T-cell (primary cell): ENCODE measurements around the gene RFTN1. TPM values are rescaled to one million over a fixed set of nuclear protein-coding genes. Genes with fewer than 3 reads are reported as not detected.
A peak's percentile ranks its signal among the peaks of the same experiment; 100 is the strongest.

Experiments used
- ATAC-seq, 4 experiments: fragments of 200-7000 bp in 3 of 4; fragments of 150-1000 bp in 1 of 4; cut with Tn5 transposase; replicated peaks in 1 of 4; 1 replicate in 3 of 4; 2 replicates in 1 of 4; pipeline ENCODE4 v1.10.0; 2021; ENCODE audit warnings: moderate library complexity in 3 of 4, mild to moderate bottlenecking in 2 of 4, moderate number of reproducible peaks in 1 of 4
- CTCF ChIA-PET, 2 donors: fragments of 300-600 bp; sonication (Branson Sonifier 250); formaldehyde crosslinking; loops; one replicate each; lab custom pipeline; 2022; ENCODE audit warnings: antibody characterized with exemption in 2 of 2; lab: Charles Lee
- POLR2A ChIA-PET, 2 donors: fragments of 300-600 bp; sonication (Branson Sonifier 250); formaldehyde crosslinking; loops; one replicate each; lab custom pipeline; 2022; ENCODE audit warnings: antibody characterized with exemption in 2 of 2; lab: Charles Lee
- DNase-seq, 35 experiments: peaks; one replicate each; pipeline versions ENCODE4 v3.0.0 to v3.0.0-alpha.2; 2013 to 2023
- H3K27ac ChIP-seq: one replicate; pipeline ENCODE4 v1.5.1; 2013; ENCODE audit warnings: low read length
- H3K27me3 ChIP-seq, 2 experiments: replicated peaks in 1 of 2; 1 replicate in 1 of 2; 2 replicates in 1 of 2; pipeline versions ENCODE4 v1.6.1 to v1.7.0; 2013; ENCODE audit warnings: low read length in 1 of 2, mixed read lengths in 1 of 2; ENCODE audit not compliant: control insufficient read depth in 2 of 2, insufficient read depth in 2 of 2; ENCODE audit errors: extremely low read depth in 1 of 2
- H3K36me3 ChIP-seq, 2 donors: 1 replicate in 1 of 2; 2 replicates in 1 of 2; pipeline versions ENCODE4 v1.6.1 to v1.7.0; 2013; ENCODE audit warnings: low read length in 1 of 2; ENCODE audit not compliant: control insufficient read depth in 2 of 2, insufficient read depth in 1 of 2; ENCODE audit errors: extremely low read depth in 1 of 2
- H3K4me1 ChIP-seq, 2 experiments: 1 replicate in 1 of 2; 2 replicates in 1 of 2; pipeline versions ENCODE4 v1.6.1 to v1.7.0; 2013; ENCODE audit warnings: low read length in 2 of 2, mixed read lengths in 1 of 2; ENCODE audit not compliant: insufficient read depth in 2 of 2, control insufficient read depth in 1 of 2; ENCODE audit errors: extremely low read depth in 1 of 2
- H3K4me3 ChIP-seq, 2 donors: 1 replicate in 1 of 2; 2 replicates in 1 of 2; pipeline versions ENCODE4 v1.5.1 to v1.7.0; 2013; ENCODE audit warnings: mild to moderate bottlenecking in 2 of 2, low read length in 1 of 2, moderate library complexity in 1 of 2; ENCODE audit not compliant: control insufficient read depth in 1 of 2; ENCODE audit errors: extremely low read depth in 1 of 2
- H3K9me3 ChIP-seq: 2 replicates; pipeline ENCODE4 v1.7.0; 2013
- H3K27ac Mint-ChIP-seq, 2 donors: one replicate each; pipeline ENCODE4 v1.8.0; 2020 to 2021; ENCODE audit warnings: mild to moderate bottlenecking in 2 of 2, mixed read lengths in 2 of 2
- H3K27me3 Mint-ChIP-seq, 2 donors: one replicate each; pipeline ENCODE4 v1.8.0; 2021 to 2022; ENCODE audit warnings: mixed read lengths in 2 of 2
- H3K36me3 Mint-ChIP-seq: one replicate; pipeline ENCODE4 v1.8.0; 2021; ENCODE audit warnings: mixed read lengths
- H3K4me1 Mint-ChIP-seq, 3 donors: one replicate each; pipeline ENCODE4 v1.8.0; 2020 to 2022; ENCODE audit warnings: mixed read lengths in 3 of 3, mild to moderate bottlenecking in 1 of 3
- H3K4me3 Mint-ChIP-seq, 3 donors: one replicate each; pipeline ENCODE4 v1.8.0; 2020 to 2022; ENCODE audit warnings: mild to moderate bottlenecking in 3 of 3, mixed read lengths in 3 of 3, moderate library complexity in 3 of 3
- H3K9me3 Mint-ChIP-seq, 3 donors: one replicate each; pipeline ENCODE4 v1.8.0; 2020 to 2022; ENCODE audit warnings: mixed read lengths in 3 of 3
- WGBS: methylation state at CpG from one replicate; pipeline ENCODE4 v1.1.5; 2013; ENCODE audit warnings: missing lambda C conversion rate; ENCODE audit not compliant: insufficient coverage; 5-methylcytosine and 5-hydroxymethylcytosine counted together
- total RNA-seq, 35 experiments: library from RNA in 6 of 35; stranded (reverse) in 6 of 35; fragments of 120-200 nt in 1 of 35; gene quantifications; one replicate each; pipeline versions ENCODE4 v1.2.1 to v1.2.4 and lab custom pipeline; 2013 to 2026

Gene RFTN1
- total RNA-seq, 5 donors from 2014 or later (not counting 1 experiment from before 2014, with no cell fraction given) = 55.5 to 73.4 (median 70.7) TPM

GRCh38 chr3:16329036-16329825 lies 184.3 kb downstream of the RFTN1 start:
- H3K9me3 ChIP-seq = peaks cover 2% of the 10 kb centered on the region
- ChIA-PET POLR2A (no interaction called here), CTCF (no interaction called here)
- H3K4me3 ChIP-seq = no peak overlapping the region
- H3K36me3 ChIP-seq = peaks cover 33 to 81% of the 10 kb centered on the region in 2 donors
- no peaks in the 10 kb centered on the region for H3K27me3 Mint-ChIP-seq
- no peak for ATAC-seq
- H3K9me3 Mint-ChIP-seq = peaks cover 4 to 17% (median 11%) of the 10 kb centered on the region in 3 donors
- H3K27ac Mint-ChIP-seq = peak overlapping the region; percentile 22 to 72
- no peaks in the 10 kb centered on the region for H3K4me1 ChIP-seq
- 85% methylated on average over 10 of the region's 15 CpGs for WGBS
- H3K4me3 Mint-ChIP-seq = no peak overlapping the region
- H3K4me1 Mint-ChIP-seq = peaks cover 17 to 37% (median 35%) of the 10 kb centered on the region in 3 donors
- no peak overlapping the region for H3K27ac ChIP-seq
- H3K36me3 Mint-ChIP-seq = peaks cover 77% of the 10 kb centered on the region
- no peaks in the 10 kb centered on the region for H3K27me3 ChIP-seq
- DNase-seq = no peak

- POLR2A ChIA-PET = interaction anchor here in 1 of 2 donors (0.6 kb wide), 1 partner anchor 46 kb away, joined by 10 read pairs; no protein-coding TSS in a partner anchor
- Mint-ChIP-seq H3K4me3 (no peak overlapping the region), H3K4me1 (peaks cover 20 to 42% (median 32%) of the 10 kb centered on the region in 3 donors), H3K9me3 (peaks cover 4 to 17% (median 11%) of the 10 kb centered on the region in 3 donors), H3K36me3 (peaks cover 75% of the 10 kb centered on the region), H3K27ac (peak overlapping the region in 1 of 2 donors; percentile 58), H3K27me3 (no peaks in the 10 kb centered on the region)
- ATAC-seq (peak in 1 of 4 experiments; percentile 9), DNase-seq (no peak)
- CTCF ChIA-PET = no interaction called here
- no peak overlapping the region for H3K4me3 ChIP-seq
- peaks cover 29 to 89% of the 10 kb centered on the region in 2 donors for H3K36me3 ChIP-seq
- peaks cover 2% of the 10 kb centered on the region for H3K9me3 ChIP-seq
- H3K27me3 ChIP-seq = no peaks in the 10 kb centered on the region
- 98% methylated on average over 6 of the region's 6 CpGs for WGBS
- no peak overlapping the region for H3K27ac ChIP-seq
- peaks cover 0 to 6% of the 10 kb centered on the region in 2 experiments for H3K4me1 ChIP-seq
Measured at GRCh38 chr3:16328124-16328523, 185.4 kb downstream of the RFTN1 start.

DNA sequence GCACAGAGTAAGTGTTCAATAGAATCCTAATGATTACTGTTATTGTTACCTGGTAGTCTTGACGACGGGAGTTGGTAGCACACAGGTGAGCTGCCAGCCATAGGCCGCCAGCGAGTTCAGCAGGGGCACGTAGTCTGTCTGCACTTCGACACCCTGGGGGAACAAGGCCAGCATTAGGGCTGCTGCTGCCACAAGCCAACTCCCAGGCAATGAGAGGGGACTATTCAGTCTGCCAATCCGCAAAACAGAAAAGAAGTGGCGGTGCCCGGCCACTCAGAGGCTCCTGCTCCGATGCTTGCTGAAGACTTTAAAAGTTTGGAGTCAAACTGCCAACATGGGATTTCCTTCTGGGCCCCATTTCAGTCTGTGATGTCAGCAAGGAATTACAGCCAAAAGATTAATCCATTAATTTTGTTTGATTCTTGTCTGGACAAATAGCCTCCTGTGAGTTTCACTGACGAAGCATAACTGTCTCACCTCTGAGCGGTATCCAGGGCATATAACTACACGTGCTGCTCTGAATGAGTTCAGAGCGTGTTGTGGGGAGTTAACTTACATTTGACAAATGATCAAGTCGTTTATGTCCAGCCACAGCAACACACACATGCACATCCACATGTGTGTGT lies 186.7 kb downstream of the RFTN1 start:
- Histone ChIP-seq H3K9me3 (peaks cover 2% of the 10 kb centered on the region), H3K4me3 (no peak overlapping the region), H3K36me3 (peaks cover 39 to 94% of the 10 kb centered on the region in 2 donors), H3K4me1 (peaks cover 0 to 9% of the 10 kb centered on the region in 2 experiments), H3K27ac (no peak overlapping the region), H3K27me3 (no peaks in the 10 kb centered on the region)
- Mint-ChIP-seq H3K9me3 (peaks cover 4 to 14% (median 8%) of the 10 kb centered on the region in 3 donors), H3K36me3 (peaks cover 67% of the 10 kb centered on the region), H3K27me3 (no peaks in the 10 kb centered on the region), H3K4me1 (peaks cover 8 to 38% (median 24%) of the 10 kb centered on the region in 3 donors), H3K4me3 (no peak overlapping the region), H3K27ac (peak overlapping the region in 1 of 2 donors; percentile 58)
- ChIA-PET CTCF (no interaction called here), POLR2A (no interaction called here)
- ATAC-seq = no peak
- 99% methylated on average over 10 of the region's 15 CpGs for WGBS
- DNase-seq = no peak

DNA sequence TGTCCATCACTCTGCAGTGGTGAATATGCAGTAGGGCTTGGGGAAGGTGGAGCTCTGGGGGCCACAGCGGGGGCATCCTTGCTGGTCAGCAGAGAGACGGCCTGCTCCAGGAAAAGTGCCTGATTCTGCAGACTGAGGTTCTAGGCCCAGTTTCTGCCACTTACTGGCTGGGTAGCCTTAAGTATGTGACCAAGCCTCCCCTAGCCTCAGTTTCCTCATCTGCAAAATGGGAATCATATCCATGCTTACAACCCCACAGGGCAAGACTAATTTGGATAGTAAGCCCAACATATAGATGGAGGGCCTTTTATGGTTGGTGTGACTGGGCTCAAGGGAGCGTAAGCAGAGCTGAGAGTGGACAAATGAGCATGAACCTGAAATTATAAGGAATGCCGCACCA lies 187.6 kb downstream of the RFTN1 start:
- Histone ChIP-seq H3K9me3 (peaks cover 1% of the 10 kb centered on the region), H3K27ac (no peak overlapping the region), H3K4me1 (peaks cover 0 to 11% of the 10 kb centered on the region in 2 experiments), H3K4me3 (no peak overlapping the region), H3K36me3 (peaks cover 41 to 95% of the 10 kb centered on the region in 2 donors), H3K27me3 (no peaks in the 10 kb centered on the region)
- H3K4me3 Mint-ChIP-seq = no peak overlapping the region
- WGBS = 100% methylated on average over 2 of the region's 4 CpGs
- ATAC-seq (no peak), DNase-seq (no peak)
- H3K4me1 Mint-ChIP-seq = peaks cover 14 to 40% (median 29%) of the 10 kb centered on the region in 3 donors
- peaks cover 0 to 9% (median 2%) of the 10 kb centered on the region in 3 donors for H3K9me3 Mint-ChIP-seq
- H3K27me3 Mint-ChIP-seq = no peaks in the 10 kb centered on the region
- POLR2A ChIA-PET = interaction anchor here in 1 of 2 donors (0.6 kb wide), 1 partner anchor 936 kb away, joined by 14 read pairs; no protein-coding TSS in a partner anchor
- H3K27ac Mint-ChIP-seq = peak overlapping the region; percentile 39
- CTCF ChIA-PET = no interaction called here
- H3K36me3 Mint-ChIP-seq = peaks cover 63% of the 10 kb centered on the region

DNA sequence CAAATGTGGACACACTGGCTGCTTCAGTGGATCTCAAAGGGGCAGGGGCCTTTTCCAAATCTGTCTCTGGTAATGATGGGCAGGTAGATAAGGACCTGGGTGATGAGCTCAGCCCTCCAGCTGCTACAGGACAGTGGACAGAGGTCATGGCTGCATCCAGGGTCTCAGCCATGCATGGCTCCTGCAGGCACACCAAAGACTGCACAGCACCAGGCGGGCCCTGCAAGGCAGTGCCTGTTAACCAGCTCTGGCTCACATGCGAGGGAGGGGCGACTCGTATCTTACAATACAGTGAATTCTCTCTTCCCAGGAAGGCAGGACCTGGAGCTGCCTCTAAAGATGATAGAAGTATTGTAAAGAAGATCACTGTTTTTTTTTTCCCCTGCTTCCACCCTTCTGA lies 189.8 kb downstream of the RFTN1 start:
- Histone ChIP-seq H3K27ac (no peak overlapping the region), H3K9me3 (no peaks in the 10 kb centered on the region), H3K27me3 (no peaks in the 10 kb centered on the region), H3K4me3 (no peak overlapping the region), H3K4me1 (peaks cover 7 to 23% of the 10 kb centered on the region in 2 experiments), H3K36me3 (peaks cover 36 to 94% of the 10 kb centered on the region in 2 donors)
- peak overlapping the region; percentile 48 to 67 for H3K27ac Mint-ChIP-seq
- DNase-seq = no peak
- no peak overlapping the region for H3K4me3 Mint-ChIP-seq
- peaks cover 58% of the 10 kb centered on the region for H3K36me3 Mint-ChIP-seq
- ATAC-seq = no peak
- H3K27me3 Mint-ChIP-seq = no peaks in the 10 kb centered on the region
- 100% methylated on average over 1 of the region's 4 CpGs for WGBS
- ChIA-PET POLR2A (interaction anchor here (1.0 to 1.5 kb wide), 2 partner anchors 13 to 185 kb away, joined by 3 read pairs; no protein-coding TSS in a partner anchor), CTCF (interaction anchor here in 1 of 2 donors (0.5 to 1.4 kb wide), 2 partner anchors 10 to 33 kb away, joined by 3 to 6 read pairs; no protein-coding TSS in a partner anchor)
- H3K9me3 Mint-ChIP-seq = no peaks in the 10 kb centered on the region
- peaks cover 31 to 56% (median 47%) of the 10 kb centered on the region in 3 donors for H3K4me1 Mint-ChIP-seq

- CTCF ChIA-PET = interaction anchor here (0.6 to 5.9 kb wide), 4 partner anchors 31 to 39 kb away, joined by 3 to 75 read pairs (median 6); no protein-coding TSS in a partner anchor
- Mint-ChIP-seq H3K27ac (peak overlapping the region; percentile 78 to 98), H3K4me3 (no peak overlapping the region), H3K36me3 (peaks cover 52% of the 10 kb centered on the region), H3K4me1 (peaks cover 47 to 69% (median 62%) of the 10 kb centered on the region in 3 donors), H3K9me3 (no peaks in the 10 kb centered on the region), H3K27me3 (no peaks in the 10 kb centered on the region)
- no peak for DNase-seq
- H3K4me3 ChIP-seq = no peak overlapping the region
- 98% methylated on average over 4 of the region's 5 CpGs for WGBS
- H3K27me3 ChIP-seq = no peaks in the 10 kb centered on the region
- no peaks in the 10 kb centered on the region for H3K9me3 ChIP-seq
- peaks cover 32 to 94% of the 10 kb centered on the region in 2 donors for H3K36me3 ChIP-seq
- H3K4me1 ChIP-seq = peaks cover 21 to 37% of the 10 kb centered on the region in 2 experiments
- POLR2A ChIA-PET = interaction anchor here in 1 of 2 donors (1.0 kb wide), 1 partner anchor 32 kb away, joined by 3 read pairs; no protein-coding TSS in a partner anchor
- no peak overlapping the region for H3K27ac ChIP-seq
- ATAC-seq = no peak
Measured at GRCh38 chr3:16322189-16322588, 191.3 kb downstream of the RFTN1 start.
